H1 (cell line): ENCODE measurements around the gene GALNT1. TPM values are rescaled to one million over a fixed set of nuclear protein-coding genes. Genes with fewer than 3 reads are reported as not detected.

Experiments used
- EP300 ChIP-seq, 2 experiments: IDR thresholded peaks; 1 replicate in 1 of 2; 2 replicates in 1 of 2; pipeline ENCODE4 v1.6.1; 2011 to 2012; ENCODE audit warnings: low read depth in 2 of 2, low read length in 2 of 2, mild to moderate bottlenecking in 2 of 2, borderline replicate concordance in 1 of 2, inconsistent platforms in 1 of 2, moderate library complexity in 1 of 2
- RBBP5 ChIP-seq: IDR thresholded peaks from 2 replicates; pipeline ENCODE4 v1.7.1; 2012; ENCODE audit warnings: low read depth, mild to moderate bottlenecking, inconsistent platforms, low read length, moderate library complexity, borderline replicate concordance
- RFX5 ChIP-seq: IDR thresholded peaks from 2 replicates; pipeline ENCODE4 v1.6.1; 2011; ENCODE audit warnings: low read depth, low read length, improper control_type of control experiment, borderline replicate concordance
- polyA plus RNA-seq, 7 experiments: library from polyadenylated mRNA; depleted of rRNA in 3 of 7; stranded (reverse) in 5 of 7; unstranded in 2 of 7; fragments of >200 nt in 5 of 7; fragments of 200-250 nt in 2 of 7; gene quantifications; 1 replicate in 5 of 7; 2 replicates in 1 of 7; 4 replicates in 1 of 7; pipeline versions ENCODE4 v1.2.1 to v1.2.3, GENCODE V29; 2011 to 2013; ENCODE audit warnings: missing spikeins in 2 of 7, mixed read lengths in 2 of 7
- total RNA-seq: library from RNA; stranded (reverse); fragmentation: NEBNext Ultra II Directional; extraction: Animal tissue kit (Norgen Biotek cat#: 25700); gene quantifications from 2 replicates; pipeline ENCODE4 v1.2.1, GENCODE V29; 2021

Gene GALNT1
- total and polyA plus RNA-seq, 2 of the 8 experiments (the other 6 are each of a cell fraction or from before 2014, with no cell fraction given): 22.4 to 101 TPM

DNA sequence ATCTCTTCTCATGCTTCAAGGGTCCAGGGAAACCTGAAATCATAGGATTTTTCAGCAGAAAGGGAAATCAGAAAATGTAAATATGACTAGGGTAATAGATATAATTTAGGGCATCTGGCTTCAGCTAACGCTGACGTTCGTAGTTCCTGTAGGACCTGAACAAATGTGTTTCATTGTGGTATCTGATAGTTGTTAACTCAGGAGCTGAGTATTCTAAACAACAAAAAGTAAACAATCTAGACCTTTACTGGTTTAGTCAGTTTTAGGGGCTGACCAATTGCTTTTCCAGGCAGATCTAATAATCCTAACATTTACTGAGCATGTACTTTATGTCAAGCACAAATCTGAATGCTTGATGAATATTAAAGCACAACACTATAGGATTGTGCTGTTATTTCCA is 114.8 kb downstream of the GALNT1 start (continued):
- TF ChIP-seq RFX5 (no peak), RBBP5 (no peak), EP300 (IDR thresholded peaks at IDR 0.05; ENCODE audit: borderline replicate concordance in 1 of 2, low read depth in 2 of 2, low read length in 2 of 2) (no peak)
